Right lobe of liver (tissue), 6 donors: ENCODE measurements around the gene ESR2. TPM values are rescaled to one million over a fixed set of nuclear protein-coding genes. Genes with fewer than 3 reads are reported as not detected.

Experiments used
- ATAC-seq, 4 donors: fragments of 200-7000 bp; cut with Tn5 transposase; one replicate each; pipeline ENCODE4 v1.9.1; 2020; ENCODE audit warnings: mild to moderate bottlenecking in 4 of 4, moderate library complexity in 4 of 4
- DNase-seq, 3 donors: peaks; one replicate each; pipeline ENCODE4 v3.0.0-alpha.2; 2020
- H3K27ac ChIP-seq, 3 donors: fragments of 200-600 bp; one replicate each; pipeline ENCODE4 v1.8.0; 2022
- H3K27me3 ChIP-seq, 2 donors: fragments of 200-600 bp; one replicate each; pipeline ENCODE4 v1.8.0; 2022
- H3K36me3 ChIP-seq, 4 donors: fragments of 200-600 bp; sonication (generic) in 1 of 4; one replicate each; pipeline versions ENCODE4 v1.5.1 to v1.8.0; 2017 to 2022; ENCODE audit warnings: control low read depth in 1 of 4
- H3K4me1 ChIP-seq, 4 donors: fragments of 200-600 bp; sonication (generic) in 1 of 4; one replicate each; pipeline versions ENCODE4 v1.5.1 to v1.8.0; 2017 to 2022; ENCODE audit warnings: control low read depth in 1 of 4
- H3K4me3 ChIP-seq, 3 donors: fragments of 200-600 bp; one replicate each; pipeline ENCODE4 v1.8.0; 2022
- H3K9me3 ChIP-seq, 4 donors: fragments of 200-600 bp; sonication (generic) in 1 of 4; one replicate each; pipeline versions ENCODE4 v1.5.1 to v1.8.0; 2017 to 2022; ENCODE audit warnings: control low read depth in 1 of 4
- CTCF ChIP-seq, 4 donors: fragments of 200-600 bp in 3 of 4; fragments of 450-650 bp in 1 of 4; IDR thresholded peaks; one replicate each; pipeline versions ENCODE4 v1.5.1 to v1.8.0; 2016 to 2022; ENCODE audit warnings: antibody characterized with exemption in 4 of 4, mild to moderate bottlenecking in 2 of 4
- POLR2A ChIP-seq: fragments of 450-650 bp; IDR thresholded peaks from one replicate; pipeline ENCODE4 v1.6.1; 2017; ENCODE audit warnings: antibody characterized with exemption, mild to moderate bottlenecking
- WGBS: methylation state at CpG from one replicate; pipeline ENCODE4 v1.1.6; 2018; ENCODE audit warnings: low coverage, low lambda C conversion rate; ENCODE audit not compliant: insufficient coverage; ENCODE audit errors: missing lambda C conversion rate; 5-methylcytosine and 5-hydroxymethylcytosine counted together
- intact Hi-C, 2 donors: fragments of 100-400 bp; cut with DNase I; formaldehyde crosslinking; loops; one replicate each; pipeline versions ENCODE4 v1.11.2 to v1.14.1; 2022
- total RNA-seq, 6 experiments: library from RNA; depleted of rRNA in 2 of 6; stranded (reverse); fragments of >200 nt in 2 of 6; fragmentation: NEBNext Ultra II Directional in 3 of 6; extraction: Animal tissue kit (Norgen Biotek cat#: 25700) in 3 of 6; gene quantifications; one replicate each; pipeline versions ENCODE4 v1.1.0 to v1.2.4, GENCODE V29; 2016 to 2023
- donor health status: DM: no; HTN: yes; CAD: no.
- donor health status: DM: no; HTN: no; CAD: no.
- donor health status: DM: no; HTN: no; CAD: no.
- donor health status: DM: no; HTN: yes; CAD: no.
- donor health status: DM: no; HTN: yes; CAD: no.

ESR2 gene
- total RNA-seq, 6 experiments from 2014 or later = 0.04 TPM; not detected in 5

GRCh38 chr14:64292197-64292596, 2.0 kb downstream of the ESR2 start:
- H3K4me3 ChIP-seq = no peak overlapping the region
- TF ChIP-seq CTCF (IDR thresholded peaks at IDR 0.05) = no peak
- TF ChIP-seq POLR2A = no peak
- intact Hi-C loops = loop anchor here in 1 of 2 donors (10.0 kb wide), 1 partner anchor 487 kb away; no protein-coding TSS in a partner anchor
- peaks cover 0 to 13% (median 6%) of the 10 kb centered on the region in 4 donors for H3K4me1 ChIP-seq
- H3K27ac ChIP-seq = no peak overlapping the region
- no peak for ATAC-seq
- no peaks in the 10 kb centered on the region for H3K9me3 ChIP-seq
- 58% methylated on average over 3 of the region's 3 CpGs for whole genome bisulfite sequencing
- no peaks in the 10 kb centered on the region for H3K36me3 ChIP-seq
- DNase-seq = no peak
- H3K27me3 ChIP-seq = peaks cover 0 to 10% of the 10 kb centered on the region in 2 donors

GRCh38 chr14:64289571-64289970, 4.6 kb downstream of the ESR2 start:
- DNase-seq = no peak
- H3K27ac ChIP-seq = no peak overlapping the region
- peaks cover 0 to 12% (median 5%) of the 10 kb centered on the region in 4 donors for H3K4me1 ChIP-seq
- H3K9me3 ChIP-seq = no peaks in the 10 kb centered on the region
- H3K36me3 ChIP-seq = no peaks in the 10 kb centered on the region
- H3K4me3 ChIP-seq = no peak overlapping the region
- intact Hi-C loops = no loop called here
- TF ChIP-seq CTCF (IDR thresholded peaks at IDR 0.05) (no peak), POLR2A (no peak)
- no peak for ATAC-seq
- peaks cover 0 to 7% of the 10 kb centered on the region in 2 donors for H3K27me3 ChIP-seq
- WGBS = 80% methylated on average over 1 of the region's 1 CpG

GRCh38 chr14:64281805-64282204, 12.4 kb downstream of the ESR2 start:
- intact Hi-C loops = no loop called here
- 41% methylated on average over 2 of the region's 2 CpGs for WGBS

GRCh38 chr14:64279704-64280668, 14.2 kb downstream of the ESR2 start:
- DNase-seq (no peak), ATAC-seq (no peak)
- Histone ChIP-seq H3K36me3 (no peaks in the 10 kb centered on the region), H3K4me3 (no peak overlapping the region), H3K9me3 (no peaks in the 10 kb centered on the region), H3K4me1 (no peaks in the 10 kb centered on the region), H3K27me3 (no peaks in the 10 kb centered on the region), H3K27ac (no peak overlapping the region)
- TF ChIP-seq POLR2A (no peak), CTCF (IDR thresholded peaks at IDR 0.05) (no peak)
- intact Hi-C loops = no loop called here
- 71% methylated on average over 15 of the region's 15 CpGs for WGBS

More at GRCh38 chr14:64281805-64282204, 12.4 kb downstream of the ESR2 start:
- Histone ChIP-seq H3K4me3 (no peak overlapping the region), H3K9me3 (no peaks in the 10 kb centered on the region), H3K36me3 (no peaks in the 10 kb centered on the region), H3K4me1 (no peaks in the 10 kb centered on the region), H3K27me3 (no peaks in the 10 kb centered on the region), H3K27ac (no peak overlapping the region)
- DNase-seq (no peak), ATAC-seq (no peak)
- TF ChIP-seq POLR2A (no peak), CTCF (IDR thresholded peaks at IDR 0.05) (no peak)
